Posterior vena cava (tissue), 2 donors: ENCODE results near the gene DENND4A. TPM values are rescaled to one million over a fixed set of nuclear protein-coding genes. Genes with fewer than 3 reads are reported as not detected.
A peak's percentile ranks its signal among the peaks of the same experiment; 100 is the strongest.
"Not testable (repeated sequence)": the region's sequence is repeated elsewhere in the genome, so short reads cannot be mapped to it uniquely, and the experiment has no call there.

ENCODE experiments used
- DNase-seq: peaks from one replicate; pipeline ENCODE4 v3.0.0-alpha.2; 2020; ENCODE audit warnings: low spot score
- intact Hi-C, 2 donors: fragments of 100-400 bp; cut with DNase I; formaldehyde crosslinking; loops; one replicate each; pipeline versions ENCODE4 v1.14.1 to v1.14.2; 2022 to 2023
- total RNA-seq, 2 donors: library from RNA; stranded (reverse); fragmentation: NEBNext Ultra II Directional; extraction: Animal tissue kit (Norgen Biotek cat#: 25700); gene quantifications; one replicate each; pipeline ENCODE4 v1.2.1, GENCODE V29; 2021
- donor health status: DM: yes; HTN: yes; CAD: no.
- donor health status: DM: yes; HTN: yes; CAD: no.

Gene DENND4A
- total RNA-seq, 2 donors from 2014 or later, result 28.6 to 30.1 TPM

GRCh38 chr15:65792988-65793817, 1.1 kb upstream of the DENND4A start:
- intact Hi-C loops, result no loop called here
- no peak for DNase-seq

DNA sequence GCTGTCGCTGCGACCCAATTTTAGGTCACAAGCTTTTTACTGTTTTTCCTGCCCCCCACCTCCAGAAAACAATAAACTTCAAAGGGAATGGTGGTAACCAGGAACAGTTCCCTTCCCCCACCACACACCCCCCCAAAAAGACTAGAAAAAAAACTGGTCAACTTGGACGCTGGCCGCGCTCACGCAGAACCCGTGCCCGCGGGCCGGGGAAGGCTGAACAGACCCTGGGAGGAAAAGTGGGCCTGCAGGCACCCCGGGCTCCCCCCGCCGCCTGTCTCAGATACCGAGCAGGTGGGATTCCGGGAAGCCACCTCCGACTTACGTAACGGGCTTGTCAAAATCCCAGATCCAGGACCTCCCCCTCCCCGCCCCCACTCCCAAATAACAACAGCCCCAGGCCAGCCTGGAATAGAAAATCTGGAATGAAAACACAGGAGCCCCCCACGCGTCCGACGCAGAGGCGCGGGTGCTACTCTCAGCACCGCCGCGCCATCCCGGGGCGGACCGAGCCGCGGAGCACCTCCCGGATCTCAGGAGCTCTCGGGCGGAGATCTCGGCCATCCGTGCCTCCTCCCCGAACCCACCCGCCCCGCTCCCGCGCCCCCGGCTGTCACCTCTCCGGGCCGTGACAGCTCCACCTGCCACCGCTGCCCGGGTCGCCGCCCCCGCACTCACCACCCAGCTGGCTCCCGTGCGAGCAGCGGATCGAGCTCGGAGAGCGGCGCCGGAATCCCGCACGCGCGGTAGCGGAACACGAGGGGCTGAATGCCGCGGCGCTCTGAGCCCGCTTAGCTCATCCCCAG, 557 bp downstream of the DENND4A start:
- peak; percentile 87 for DNase-seq
- intact Hi-C loops, result no loop called here

DNA sequence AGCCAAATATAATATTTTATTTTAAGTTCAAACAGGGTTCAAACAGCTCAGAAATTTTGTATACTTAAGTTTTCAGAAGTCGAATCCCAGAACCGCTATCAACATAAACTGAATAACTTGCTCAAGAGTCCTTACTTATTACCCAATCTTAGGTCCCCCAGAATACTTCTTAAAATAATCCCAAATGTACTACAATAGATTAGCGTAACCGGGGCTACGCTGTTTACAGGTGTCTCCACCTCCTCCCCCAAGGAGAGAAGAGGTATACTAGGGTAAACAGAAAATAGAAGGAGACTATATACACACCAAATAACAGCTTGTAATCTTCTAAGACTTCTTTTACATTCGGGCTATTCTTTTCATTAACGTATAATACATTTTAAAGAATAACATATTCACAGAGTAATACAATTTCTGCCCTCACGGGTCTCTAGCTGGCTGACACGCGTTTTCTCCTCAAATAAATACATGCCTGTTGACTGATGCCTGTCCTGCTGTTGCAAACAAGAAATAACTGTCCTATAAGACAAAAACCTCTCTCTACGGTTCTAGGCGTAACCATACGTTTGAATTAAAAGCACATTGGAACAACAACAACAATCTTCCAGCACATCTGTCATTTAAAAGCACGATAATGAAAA, 1.3 kb downstream of the DENND4A start:
- intact Hi-C loops, result no loop called here
- DNase-seq, result no peak

DNA sequence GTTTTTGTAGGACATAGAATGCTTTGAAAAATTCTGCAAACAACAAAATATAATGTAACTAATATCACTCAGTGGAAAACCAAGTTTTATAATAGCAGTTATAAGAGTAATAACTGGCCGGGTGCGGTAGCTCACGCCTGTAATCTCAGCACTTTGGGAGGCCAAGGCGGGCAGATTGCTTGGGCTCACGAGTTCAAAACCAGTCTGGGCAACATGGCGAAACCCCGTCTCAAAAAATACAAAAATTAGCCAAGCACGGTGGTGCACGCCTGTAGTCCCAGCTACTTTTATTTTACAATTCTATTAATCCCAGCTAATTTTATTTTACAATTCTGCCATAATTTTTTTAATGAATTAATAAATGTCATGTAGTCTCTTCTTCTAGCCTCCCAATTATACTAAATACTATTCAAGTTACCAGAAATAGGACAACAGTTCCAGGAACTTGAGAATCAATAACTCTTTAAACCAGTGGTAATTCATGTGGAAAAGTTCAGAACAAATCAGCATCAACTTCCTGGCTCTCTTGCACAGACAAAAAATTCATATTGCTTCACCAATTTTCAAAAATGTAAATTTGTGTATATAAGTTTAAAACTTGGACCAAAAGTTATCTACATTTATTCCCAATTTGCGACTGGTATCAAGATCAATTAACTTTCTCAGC, 2.2 kb downstream of the DENND4A start:
- DNase-seq, result no peak
- intact Hi-C loops, result no loop called here

DNA sequence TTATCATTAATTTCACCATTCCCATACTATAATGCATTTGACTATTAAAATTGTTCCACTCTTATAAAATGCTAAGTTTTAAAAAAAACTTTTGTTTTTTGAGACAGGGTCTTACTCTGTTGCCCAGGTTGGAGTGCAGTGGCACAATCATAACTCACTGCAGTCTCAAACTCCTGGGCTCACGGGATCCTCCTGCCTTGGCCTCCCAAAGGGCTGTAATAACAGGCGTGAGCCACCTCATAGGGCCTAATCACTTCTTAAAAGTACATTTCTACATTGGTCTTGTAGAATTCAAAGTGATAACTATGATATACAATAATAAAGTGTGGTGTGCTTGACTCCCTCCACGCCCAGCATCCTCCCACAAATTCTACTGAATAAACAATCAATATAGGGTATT, 3.0 kb downstream of the DENND4A start:
- intact Hi-C loops, result no loop called here
- DNase-seq, result no peak

- no peak for DNase-seq
- intact Hi-C loops, result no loop called here
These were observed 4.8 kb downstream of the DENND4A start for GRCh38 chr15:65787260-65787659.

DNA sequence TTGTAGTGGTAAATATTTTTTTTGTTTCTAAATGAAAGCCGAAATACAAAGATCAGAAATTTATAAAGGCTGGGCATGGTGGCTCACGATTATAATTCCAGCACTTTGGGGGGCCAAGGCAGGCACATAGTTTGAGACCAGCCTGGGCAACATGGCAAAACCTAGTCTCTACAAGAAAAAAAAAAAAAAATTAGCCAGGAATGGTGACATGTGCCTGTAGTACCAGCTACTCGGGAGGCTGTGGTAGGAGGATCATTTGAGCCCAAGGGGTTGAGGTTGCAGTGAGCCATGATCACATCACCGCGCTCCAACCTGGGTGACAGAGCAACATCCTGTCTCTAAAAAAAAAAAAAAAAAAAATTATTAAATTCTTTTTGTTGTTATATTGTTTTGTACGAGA, 6.9 kb downstream of the DENND4A start:
- no peak for DNase-seq
- intact Hi-C loops, result no loop called here

DNA sequence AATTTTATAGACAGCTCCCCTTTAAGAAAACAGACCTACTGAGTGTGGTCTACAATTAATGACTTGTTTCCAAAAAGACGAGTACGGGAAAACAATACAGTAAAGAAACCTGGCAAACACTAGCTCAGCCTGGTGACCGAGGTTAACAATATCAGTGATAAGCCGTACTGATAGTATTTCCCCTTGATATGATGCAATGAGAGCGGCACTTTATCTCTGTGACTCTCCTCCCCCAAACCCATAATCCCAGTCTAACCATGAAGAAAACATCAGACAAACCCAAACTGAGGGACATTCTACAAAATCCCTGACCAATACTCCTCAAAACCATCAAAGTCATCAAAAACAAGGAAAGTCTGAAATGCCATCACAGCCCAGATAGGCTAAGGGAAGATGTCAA, 8.2 kb downstream of the DENND4A start:
- intact Hi-C loops, result no loop called here
- DNase-seq, result no peak

DNA sequence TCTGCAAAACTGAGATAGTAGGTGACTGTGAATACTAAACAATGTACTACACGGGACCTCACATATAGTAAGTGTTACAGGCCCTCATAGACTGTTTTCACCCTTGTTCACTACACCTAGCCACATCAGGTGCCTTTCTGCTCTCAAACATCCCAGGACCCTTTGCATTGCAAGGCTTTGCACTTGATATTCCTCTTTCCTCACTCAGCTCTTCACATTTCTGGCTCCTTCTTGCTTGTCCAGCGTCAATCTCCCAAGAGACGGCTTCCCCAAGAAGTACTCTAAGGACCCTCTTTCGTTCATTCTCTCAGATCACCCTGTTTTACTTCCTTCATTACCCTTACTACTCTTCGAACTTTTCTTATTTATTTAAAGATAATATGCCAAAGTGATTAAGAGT, 10.0 kb downstream of the DENND4A start:
- intact Hi-C loops, result no loop called here

GRCh38 chr15:65778701-65779100, 13.4 kb downstream of the DENND4A start:
- intact Hi-C loops, DNase-seq: not testable (repeated sequence)

More for the DNA sequence above, 10.0 kb downstream of the DENND4A start:
- DNase-seq, result no peak

DNA sequence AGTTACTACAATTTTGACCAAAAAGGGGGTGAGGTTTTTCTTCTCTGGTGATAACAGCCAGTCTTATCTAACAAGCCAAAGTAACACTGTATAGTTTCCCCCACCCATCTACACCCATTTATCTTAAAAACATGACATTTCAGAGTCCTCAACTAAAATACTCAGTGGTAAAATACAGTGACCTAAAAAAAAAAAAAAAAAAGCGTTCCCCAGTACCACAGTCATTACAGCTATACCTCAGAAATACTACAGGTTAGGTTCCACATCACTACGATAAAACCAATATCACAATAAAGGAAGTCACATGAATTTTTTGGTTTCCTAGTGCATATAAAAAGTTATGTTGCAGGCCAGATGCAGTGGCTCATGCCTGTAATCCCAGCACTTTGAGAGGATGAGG, 13.8 kb downstream of the DENND4A start:
- DNase-seq, result no peak
- intact Hi-C loops, result no loop called here

DNA sequence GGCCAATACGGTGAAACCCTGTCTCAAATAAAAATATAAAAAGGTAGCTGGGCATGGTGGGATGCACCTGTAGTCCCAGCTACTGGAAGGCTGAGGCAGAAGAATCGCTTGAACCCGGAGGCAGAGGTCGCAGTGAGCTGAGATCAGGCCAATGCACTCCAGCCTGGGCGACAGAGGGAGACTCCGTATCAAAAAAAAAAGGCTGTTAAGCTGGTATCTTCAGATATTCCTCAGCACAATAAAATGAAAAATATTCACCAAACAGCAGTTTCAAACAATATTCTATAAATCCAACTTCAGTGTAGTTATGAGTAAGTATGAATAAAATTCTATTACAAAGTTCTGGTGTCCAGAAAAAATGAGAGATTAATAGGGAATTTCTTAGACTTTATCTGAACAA, 14.2 kb downstream of the DENND4A start:
- no peak for DNase-seq
- intact Hi-C loops, result no loop called here

- no peak for DNase-seq
- intact Hi-C loops, result no loop called here
These were observed 15.0 kb downstream of the DENND4A start for GRCh38 chr15:65777053-65777452.

DNA sequence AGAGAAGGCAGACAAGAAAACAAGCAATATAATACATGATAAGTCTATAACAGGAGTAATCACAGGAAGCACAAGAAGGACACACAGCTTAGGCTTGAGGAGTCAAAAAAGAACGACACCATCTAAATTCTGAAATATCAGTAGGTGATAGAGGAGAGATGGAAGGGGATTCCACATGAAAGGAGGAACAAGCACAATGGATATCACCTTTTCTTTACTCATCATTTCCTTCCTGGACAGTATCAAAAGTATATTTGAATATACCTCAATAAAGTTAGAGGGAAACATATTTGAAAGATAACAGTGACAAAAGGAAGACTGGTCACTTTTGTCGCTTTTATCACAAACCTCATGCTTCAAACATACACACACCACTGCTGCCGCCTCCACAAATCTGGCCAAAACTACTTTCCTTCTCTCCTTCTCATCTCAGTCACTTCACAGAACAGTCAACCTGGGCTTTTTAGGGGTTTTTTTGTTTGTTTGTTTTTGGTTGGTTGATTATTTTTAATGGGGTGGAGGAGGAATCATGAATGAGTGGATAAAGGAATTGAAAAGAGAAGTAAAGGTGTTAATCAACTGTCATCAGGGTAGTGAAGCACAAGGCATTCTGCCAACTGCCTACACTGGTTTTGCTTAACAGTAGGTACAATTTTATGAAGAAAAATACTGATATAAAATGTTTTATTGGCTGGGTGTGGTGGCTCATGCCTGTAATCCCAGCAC, 18.5 kb downstream of the DENND4A start:
- DNase-seq, result no peak
- intact Hi-C loops, result loop anchor here in 1 of 2 donors (2.0 kb wide), 1 partner anchor 39 kb away; no protein-coding TSS in a partner anchor

DNA sequence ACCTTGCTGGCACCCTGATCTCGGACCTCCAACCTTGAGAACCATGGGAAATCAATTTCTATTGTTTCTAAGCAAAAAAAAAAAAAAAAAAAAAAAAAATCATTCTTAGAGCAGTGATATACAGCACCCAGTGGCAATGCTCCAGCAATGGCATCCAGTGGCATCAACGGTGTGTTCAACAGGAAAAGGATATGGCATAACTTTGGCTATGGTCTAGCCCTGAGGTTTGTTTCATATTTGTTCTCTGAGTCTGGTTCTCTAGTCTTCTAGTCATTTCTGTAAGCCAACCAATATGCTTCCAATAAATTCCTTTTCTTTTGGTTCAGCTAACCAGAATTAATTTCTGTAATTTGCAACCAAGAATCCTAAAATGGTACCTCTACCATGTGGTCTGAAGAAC, 19.2 kb downstream of the DENND4A start:
- no peak for DNase-seq
- intact Hi-C loops, result loop anchor here in 1 of 2 donors (2.0 kb wide), 1 partner anchor 38 kb away; no protein-coding TSS in a partner anchor

- intact Hi-C loops, result loop anchor here in 1 of 2 donors (2.0 kb wide), 1 partner anchor 37 kb away; no protein-coding TSS in a partner anchor
- DNase-seq, result no peak
These were observed 20.2 kb downstream of the DENND4A start for GRCh38 chr15:65771870-65772269.

DNA sequence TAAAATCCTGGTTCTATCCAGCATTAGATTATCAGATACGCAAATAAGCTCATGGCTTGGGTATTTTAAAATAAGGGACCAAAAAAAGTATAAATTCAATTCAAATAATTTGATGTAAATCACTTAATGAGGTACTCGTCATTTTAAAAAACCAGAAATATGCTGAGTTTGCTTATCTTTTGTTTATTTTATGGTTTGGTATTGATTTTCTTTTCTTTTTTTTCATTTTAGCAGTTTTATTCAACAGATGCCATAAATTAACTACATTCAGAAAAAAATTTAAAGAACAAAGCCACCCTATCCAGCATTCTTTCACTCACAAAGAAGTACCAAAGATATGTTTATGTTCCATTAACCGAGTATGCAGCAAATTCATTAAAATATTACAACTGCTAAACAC, 22.6 kb downstream of the DENND4A start:
- DNase-seq, result no peak
- intact Hi-C loops, result no loop called here

DNA sequence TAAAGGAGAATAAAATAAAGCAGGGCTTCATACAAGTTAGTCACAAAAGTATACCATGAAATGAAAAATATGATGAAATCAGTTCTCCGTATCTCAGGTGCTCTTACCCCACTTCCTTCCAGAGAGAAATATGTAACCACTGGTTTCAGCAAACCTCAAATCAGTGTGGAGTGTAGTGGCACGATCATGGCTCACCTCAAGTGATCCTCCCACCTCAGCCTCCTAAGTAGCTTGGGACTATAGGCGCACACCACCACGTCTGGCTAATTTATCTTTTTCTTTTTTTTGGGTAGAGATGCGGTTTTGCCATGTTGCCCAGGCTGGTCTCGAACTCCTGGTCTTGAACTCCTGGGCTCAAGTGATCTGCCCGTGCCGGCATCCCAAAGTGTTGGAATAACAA, 24.2 kb downstream of the DENND4A start:
- intact Hi-C loops, result no loop called here

DNA sequence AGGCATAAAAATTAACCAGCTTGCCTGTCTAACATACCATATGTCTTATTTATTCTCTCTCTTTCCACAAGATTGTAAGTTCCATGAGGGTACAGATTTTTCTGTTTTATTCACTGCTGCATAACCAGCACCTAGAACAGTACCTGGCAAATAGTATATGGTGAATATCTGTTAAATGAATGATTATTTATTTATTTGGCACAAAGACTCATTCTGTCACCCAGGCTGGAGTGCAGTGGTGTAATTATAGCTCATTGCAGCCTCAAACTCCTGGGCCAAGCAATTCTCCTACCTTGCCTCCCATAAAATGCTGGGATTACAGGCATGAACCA, 24.9 kb downstream of the DENND4A start:
- intact Hi-C loops, result no loop called here
- no peak for DNase-seq

More for the DNA sequence above, 24.2 kb downstream of the DENND4A start:
- DNase-seq, result no peak
